Measurements from ENCODE around the gene CALD1.

- no peak for TF ChIP-seq POLR2A (IDR thresholded peaks at IDR 0.05)
- peak in 2 of 6 experiments; percentile 31 to 42 for TF ChIP-seq CTCF (IDR thresholded peaks at IDR 0.05)
- TF ChIP-seq POLR2AphosphoS5 (IDR thresholded peaks at IDR 0.05): no peak
- no peak for TF ChIP-seq EP300 (IDR thresholded peaks at IDR 0.05)
These were observed 164.5 kb downstream of the CALD1 start for GRCh38 chr7:134943785-134944400.

Data from upper lobe of left lung (tissue), 4 donors.